SIG-M5 treated with dmso at 0.1 percent for 504 hours (cell line): Measurements from ENCODE around the gene PTGES.
"Not testable (repeated sequence)": the region's sequence is repeated elsewhere in the genome, so short reads cannot be mapped to it uniquely, and the experiment has no call there.

Source experiments
- DNase-seq: peaks from one replicate; lab custom pipeline; 2025; ENCODE audit not compliant: unreplicated experiment; lab: John Stamatoyannopoulos, UW

Gene PTGES

DNA sequence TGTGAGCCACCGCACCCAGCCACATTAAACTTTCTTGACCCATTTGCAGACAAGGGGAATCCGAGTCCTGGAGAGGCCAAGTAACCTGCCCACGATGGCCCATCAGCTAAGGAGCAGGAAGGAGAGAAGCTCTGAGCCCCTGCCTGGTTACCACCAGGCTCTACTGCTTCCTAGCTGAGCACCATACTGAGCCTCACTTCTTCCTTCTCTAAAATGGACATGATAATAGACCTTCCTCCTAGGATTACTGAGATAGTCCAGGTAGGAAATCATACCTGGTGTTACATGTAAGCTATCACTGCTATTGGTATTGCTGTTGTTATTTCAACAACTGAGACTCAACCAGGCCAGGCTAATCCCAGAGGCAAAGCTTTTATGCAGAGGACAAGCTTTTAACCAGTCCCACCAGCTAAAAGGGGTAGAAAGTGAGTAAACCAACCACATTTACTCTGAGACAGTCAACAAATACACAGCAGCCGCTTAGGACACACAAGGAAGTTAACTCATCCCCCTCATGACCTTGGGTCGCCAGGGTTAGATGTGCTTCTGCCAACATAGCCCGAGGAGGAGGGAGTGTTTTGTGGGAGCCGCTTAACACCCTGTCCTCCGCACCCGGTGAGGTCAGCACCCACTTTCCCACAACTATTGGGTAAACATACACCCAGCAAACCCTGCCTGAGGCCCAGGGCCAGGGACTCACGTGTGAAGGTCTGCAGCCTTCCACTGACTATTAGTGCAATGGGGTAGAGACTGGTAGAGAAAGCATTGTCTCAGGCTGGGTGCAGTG is 20.6 kb upstream of the PTGES start:
- peak; percentile 66 for DNase-seq

DNA sequence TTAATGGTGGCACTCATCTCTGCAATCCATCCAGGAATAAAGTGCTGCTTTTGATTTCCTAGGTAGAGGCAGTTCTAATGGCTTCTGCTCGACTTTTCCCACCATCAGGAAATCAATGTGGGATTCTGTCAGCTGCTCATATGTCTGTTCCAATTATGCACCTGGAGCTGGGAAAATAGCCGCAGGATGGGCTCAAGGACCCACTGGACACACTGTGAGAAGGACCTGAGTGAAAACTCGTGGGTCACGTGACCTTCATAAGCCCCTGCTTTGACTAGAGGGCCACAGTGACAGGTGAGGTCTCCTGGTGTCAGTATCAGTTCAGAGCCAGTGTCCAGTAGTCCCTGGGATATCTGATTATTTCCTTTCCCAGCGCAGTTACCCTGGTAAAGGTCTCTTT is 17.9 kb upstream of the PTGES start:
- no peak for DNase-seq

DNA sequence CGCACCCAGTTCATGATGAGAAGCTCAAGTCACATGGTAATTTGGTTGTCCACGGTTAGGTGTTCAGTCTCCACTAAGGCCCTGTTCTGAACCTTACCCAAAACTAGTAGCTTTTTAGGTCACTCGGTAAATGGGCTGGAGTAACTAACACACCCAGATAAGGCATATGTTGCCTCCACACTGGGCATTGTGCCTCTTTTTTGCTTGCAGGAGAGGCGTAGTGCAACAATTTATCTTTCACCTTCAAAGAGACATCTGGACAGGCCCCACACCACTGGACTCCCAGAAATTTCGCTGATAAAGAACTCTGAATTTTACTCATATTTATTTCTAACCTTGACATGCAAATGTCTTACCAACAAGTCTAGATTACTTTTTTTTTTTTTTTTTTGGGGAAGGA is 16.8 kb upstream of the PTGES start:
- no peak for DNase-seq

- no peak for DNase-seq
Measured at GRCh38 chr9:129768486-129768885, 15.6 kb upstream of the PTGES start.

GRCh38 chr9:129765764-129766317 is 13.0 kb upstream of the PTGES start:
- no peak for DNase-seq

GRCh38 chr9:129762985-129763926 is 10.4 kb upstream of the PTGES start:
- DNase-seq, result peak; percentile 47

GRCh38 chr9:129762370-129762984 is 9.6 kb upstream of the PTGES start:
- DNase-seq, result peak; percentile 92

- no peak for DNase-seq
Measured at GRCh38 chr9:129761901-129762369, 9.1 kb upstream of the PTGES start.

GRCh38 chr9:129761293-129761900 is 8.6 kb upstream of the PTGES start:
- DNase-seq, result no peak

- DNase-seq, result not testable (repeated sequence)
Measured at GRCh38 chr9:129760784-129761183, 7.9 kb upstream of the PTGES start.

GRCh38 chr9:129759804-129760502 is 7.1 kb upstream of the PTGES start:
- no peak for DNase-seq

- no peak for DNase-seq
Measured at GRCh38 chr9:129759319-129759718, 6.5 kb upstream of the PTGES start.

- no peak for DNase-seq
Measured at GRCh38 chr9:129757045-129757444, 4.2 kb upstream of the PTGES start.

GRCh38 chr9:129756191-129756590 is 3.3 kb upstream of the PTGES start:
- DNase-seq, result no peak

- no peak for DNase-seq
Measured at GRCh38 chr9:129755151-129755550, 2.3 kb upstream of the PTGES start.

DNA sequence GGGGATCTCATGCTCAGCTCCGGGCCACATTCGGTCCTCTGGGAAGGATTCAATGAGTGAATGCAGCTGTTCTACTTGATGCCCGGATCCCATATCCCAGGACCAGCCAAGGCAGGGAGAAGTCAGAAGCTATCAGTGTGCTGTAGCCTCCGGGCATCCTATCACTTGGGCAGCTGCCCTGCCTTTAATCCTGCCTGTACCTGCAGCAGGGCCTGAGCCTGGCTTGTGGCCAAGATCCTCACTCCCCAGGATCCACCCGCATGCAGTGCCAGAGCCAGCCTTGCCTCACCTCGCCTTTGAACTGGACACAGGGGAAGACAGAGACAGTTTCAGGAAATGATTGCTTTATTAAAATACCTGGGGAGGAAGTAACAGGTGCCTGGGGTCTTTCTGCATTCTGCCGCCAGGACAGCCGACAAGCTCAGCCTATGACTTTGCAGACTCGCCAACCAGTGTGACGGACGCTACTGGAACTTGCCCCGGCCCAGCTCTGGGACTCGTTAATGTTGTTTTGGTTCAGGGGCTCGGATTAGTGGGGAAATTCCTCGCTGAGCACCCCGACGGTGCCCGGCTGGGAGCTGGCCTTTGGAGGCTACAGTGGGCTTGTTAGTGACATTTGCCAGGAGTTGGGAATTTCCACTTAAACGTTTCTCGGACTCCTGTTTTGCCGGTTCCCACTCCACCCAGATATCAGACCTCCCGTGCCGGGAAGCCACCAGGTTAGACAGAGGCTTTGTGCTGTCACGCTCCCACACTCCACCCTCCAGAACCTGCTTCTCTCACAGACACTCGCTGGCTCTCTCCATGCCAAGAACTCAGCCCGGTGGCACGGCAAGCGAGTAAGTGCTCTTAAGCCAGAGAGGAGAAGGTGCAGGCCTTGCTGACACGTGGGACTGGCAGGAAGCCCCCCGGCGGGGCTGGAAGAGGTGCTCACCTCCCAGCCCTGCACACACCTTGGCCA is 721 bp downstream of the PTGES start:
- no peak for DNase-seq

GRCh38 chr9:129750013-129750638 is 2.7 kb downstream of the PTGES start:
- no peak for DNase-seq

GRCh38 chr9:129749575-129749974 is 3.3 kb downstream of the PTGES start:
- DNase-seq, result no peak

- not testable (repeated sequence) for DNase-seq
Measured at GRCh38 chr9:129749052-129749451, 3.8 kb downstream of the PTGES start.
